Peyer's patch (tissue), 4 donors: ENCODE results near the gene IL17RD. TPM values are rescaled to one million over a fixed set of nuclear protein-coding genes. Genes with fewer than 3 reads are reported as not detected.

Experiments
- DNase-seq, 3 donors: peaks; one replicate each; pipeline ENCODE4 v3.0.0-alpha.2; 2017 to 2019
- H3K27ac ChIP-seq, 4 donors: fragments of 200-600 bp; sonication (generic); one replicate each; pipeline ENCODE4 v1.5.1; 2016 to 2019
- H3K27me3 ChIP-seq, 2 donors: fragments of 200-600 bp; sonication (generic); one replicate each; pipeline ENCODE4 v1.5.1; 2019
- H3K36me3 ChIP-seq, 3 donors: fragments of 200-600 bp; sonication (generic); one replicate each; pipeline ENCODE4 v1.5.1; 2016 to 2019
- H3K4me1 ChIP-seq, 4 donors: fragments of 200-600 bp; sonication (generic); one replicate each; pipeline ENCODE4 v1.5.1; 2016 to 2019
- H3K4me3 ChIP-seq, 4 donors: fragments of 200-600 bp; sonication (generic); 1 replicate in 3 of 4; 2 replicates in 1 of 4; pipeline ENCODE4 v1.5.1; 2016 to 2019; ENCODE audit warnings: mild to moderate bottlenecking in 1 of 4
- H3K9me3 ChIP-seq, 4 donors: fragments of 200-600 bp; sonication (generic); one replicate each; pipeline ENCODE4 v1.5.1; 2016 to 2019; ENCODE audit warnings: mild to moderate bottlenecking in 1 of 4
- POLR2A ChIP-seq, 2 donors: fragments of 450-650 bp; IDR thresholded peaks; one replicate each; pipeline ENCODE4 v1.5.1; 2017; ENCODE audit warnings: antibody characterized with exemption in 2 of 2, mild to moderate bottlenecking in 2 of 2, moderate library complexity in 2 of 2
- total RNA-seq, 4 donors: library from RNA; depleted of rRNA; stranded (reverse); fragments of >200 nt; gene quantifications; one replicate each; pipeline ENCODE4 v1.1.0, GENCODE V29; 2016
- TF ChIP-seq, protein P1 (sequence below), 6 experiments: fragments of 450-650 bp in 4 of 6; fragments of 200-600 bp in 2 of 6; sonication (generic) in 1 of 6; IDR thresholded peaks; one replicate each; pipeline ENCODE4 v1.5.1; 2017 to 2019; ENCODE audit warnings: antibody characterized with exemption in 6 of 6, mild to moderate bottlenecking in 3 of 6, moderate library complexity in 1 of 6

The IL17RD gene
- total RNA-seq, 4 donors from 2014 or later, result 0.88 to 5.8 (median 2.1) TPM

DNA sequence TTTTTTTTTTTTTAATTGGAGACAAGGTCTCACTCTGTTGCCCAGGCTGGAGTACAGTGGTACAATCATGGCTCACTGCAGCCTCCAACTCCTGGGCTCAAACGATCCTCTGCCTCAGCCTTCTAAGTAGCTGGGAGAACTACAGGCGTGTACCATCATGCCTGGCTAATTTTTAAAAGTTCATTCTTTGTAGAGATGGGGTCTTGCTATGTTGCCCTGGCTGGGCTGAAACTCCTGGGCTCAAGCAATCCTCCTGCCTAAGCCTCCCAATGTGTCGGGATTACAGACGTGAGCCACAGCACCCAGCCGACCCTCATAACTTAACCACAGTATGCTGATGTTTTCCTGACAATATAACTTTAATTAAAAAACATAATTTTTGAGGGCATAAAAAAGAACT, 24.3 kb downstream of the IL17RD start:
- Histone ChIP-seq H3K9me3 (no peaks in the 10 kb centered on the region), H3K27ac (no peak overlapping the region), H3K4me3 (no peak overlapping the region), H3K36me3 (no peaks in the 10 kb centered on the region), H3K27me3 (no peaks in the 10 kb centered on the region), H3K4me1 (no peaks in the 10 kb centered on the region)
- TF ChIP-seq POLR2A (IDR thresholded peaks at IDR 0.05), result no peak
- TF ChIP-seq, protein P1, sequence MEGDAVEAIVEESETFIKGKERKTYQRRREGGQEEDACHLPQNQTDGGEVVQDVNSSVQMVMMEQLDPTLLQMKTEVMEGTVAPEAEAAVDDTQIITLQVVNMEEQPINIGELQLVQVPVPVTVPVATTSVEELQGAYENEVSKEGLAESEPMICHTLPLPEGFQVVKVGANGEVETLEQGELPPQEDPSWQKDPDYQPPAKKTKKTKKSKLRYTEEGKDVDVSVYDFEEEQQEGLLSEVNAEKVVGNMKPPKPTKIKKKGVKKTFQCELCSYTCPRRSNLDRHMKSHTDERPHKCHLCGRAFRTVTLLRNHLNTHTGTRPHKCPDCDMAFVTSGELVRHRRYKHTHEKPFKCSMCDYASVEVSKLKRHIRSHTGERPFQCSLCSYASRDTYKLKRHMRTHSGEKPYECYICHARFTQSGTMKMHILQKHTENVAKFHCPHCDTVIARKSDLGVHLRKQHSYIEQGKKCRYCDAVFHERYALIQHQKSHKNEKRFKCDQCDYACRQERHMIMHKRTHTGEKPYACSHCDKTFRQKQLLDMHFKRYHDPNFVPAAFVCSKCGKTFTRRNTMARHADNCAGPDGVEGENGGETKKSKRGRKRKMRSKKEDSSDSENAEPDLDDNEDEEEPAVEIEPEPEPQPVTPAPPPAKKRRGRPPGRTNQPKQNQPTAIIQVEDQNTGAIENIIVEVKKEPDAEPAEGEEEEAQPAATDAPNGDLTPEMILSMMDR (IDR thresholded peaks at IDR 0.05), result no peak
- DNase-seq, result no peak

DNA sequence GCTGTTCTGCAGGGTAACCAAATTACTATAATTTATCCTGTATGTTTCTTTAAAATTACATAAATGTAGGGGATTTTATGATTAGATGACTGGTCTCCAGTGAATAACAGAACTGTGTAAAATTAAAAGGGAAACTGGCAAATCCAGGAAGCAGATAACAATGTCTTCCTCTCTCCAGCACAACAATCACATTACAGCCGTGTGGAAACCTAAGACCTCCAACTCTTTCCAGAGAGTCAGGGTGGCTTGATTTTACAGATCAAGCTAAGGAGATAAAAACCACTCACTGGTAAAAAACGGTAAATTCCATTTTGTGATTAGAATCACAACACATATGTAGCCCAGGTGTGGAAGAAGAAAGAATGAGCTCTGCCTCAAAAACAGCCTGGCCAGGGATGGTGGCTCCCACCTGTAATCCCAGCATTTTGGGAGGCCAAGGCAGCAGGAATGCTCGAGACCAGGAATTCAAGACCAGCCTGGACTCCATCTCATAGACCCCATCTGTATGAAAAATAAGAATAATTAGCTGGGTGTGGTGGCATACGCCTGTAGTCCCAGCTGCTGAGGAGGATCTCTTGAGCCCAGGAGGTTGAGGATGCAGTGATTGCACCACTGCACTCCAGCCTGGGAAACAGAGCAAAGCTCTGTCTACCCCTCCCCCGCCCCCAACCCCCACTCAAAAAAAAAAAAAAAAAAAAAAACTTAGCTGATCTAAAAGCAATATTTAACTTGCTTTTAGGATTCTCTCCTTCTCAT, 29.0 kb downstream of the IL17RD start:
- no peaks in the 10 kb centered on the region for H3K4me1 ChIP-seq
- H3K9me3 ChIP-seq, result no peaks in the 10 kb centered on the region
- TF ChIP-seq, protein P1 (IDR thresholded peaks at IDR 0.05), result no peak
- no peak for TF ChIP-seq POLR2A (IDR thresholded peaks at IDR 0.05)
- no peak overlapping the region for H3K27ac ChIP-seq
- no peak for DNase-seq
- no peak overlapping the region for H3K4me3 ChIP-seq
- H3K36me3 ChIP-seq, result no peaks in the 10 kb centered on the region
- H3K27me3 ChIP-seq, result no peaks in the 10 kb centered on the region

DNA sequence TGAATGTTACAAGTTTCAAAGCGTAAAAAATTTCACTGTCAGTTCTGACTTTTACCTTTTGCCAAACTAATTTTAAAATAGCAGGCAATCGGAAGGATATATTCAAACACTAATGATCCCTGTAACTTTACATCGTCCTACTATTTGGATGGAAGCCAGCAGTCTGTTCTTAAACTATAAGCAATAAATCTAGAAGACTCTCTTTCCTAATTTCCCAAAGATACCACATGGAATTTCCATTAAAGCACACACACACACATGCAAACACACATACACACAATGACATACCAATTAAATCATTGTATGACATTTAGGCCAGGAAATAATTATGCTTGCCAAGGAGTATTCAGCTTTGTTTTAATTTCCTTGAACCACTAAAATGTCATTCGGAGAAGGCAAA, 32.0 kb downstream of the IL17RD start:
- no peak overlapping the region for H3K4me3 ChIP-seq
- H3K9me3 ChIP-seq, result no peaks in the 10 kb centered on the region
- TF ChIP-seq POLR2A (IDR thresholded peaks at IDR 0.05), result no peak
- TF ChIP-seq, protein P1 (IDR thresholded peaks at IDR 0.05), result no peak

DNA sequence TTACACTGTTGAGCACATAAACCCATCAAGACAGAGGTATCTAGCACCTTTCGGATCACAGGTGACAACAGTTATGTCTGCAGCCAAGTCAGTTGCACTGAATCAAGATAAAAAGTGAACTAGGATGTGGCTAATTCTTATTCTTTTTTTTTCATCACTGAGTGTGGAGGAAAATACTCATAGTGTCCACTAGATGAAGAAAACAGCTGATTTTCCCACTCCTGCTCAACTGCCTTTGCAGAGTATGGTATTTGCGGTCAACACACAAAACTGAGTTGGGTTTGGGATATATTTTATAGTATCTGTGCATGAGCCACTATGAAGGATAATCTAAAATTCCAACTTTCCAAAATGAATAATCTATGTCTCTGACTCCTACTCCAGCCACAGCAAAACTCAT, 32.5 kb downstream of the IL17RD start:
- no peak overlapping the region for H3K27ac ChIP-seq
- DNase-seq, result no peak
- no peaks in the 10 kb centered on the region for H3K36me3 ChIP-seq
- H3K27me3 ChIP-seq, result no peaks in the 10 kb centered on the region
- no peaks in the 10 kb centered on the region for H3K4me1 ChIP-seq
- TF ChIP-seq, protein P1 (IDR thresholded peaks at IDR 0.05), result no peak
- no peak for TF ChIP-seq POLR2A (IDR thresholded peaks at IDR 0.05)
- H3K4me3 ChIP-seq, result no peak overlapping the region
- H3K9me3 ChIP-seq, result no peaks in the 10 kb centered on the region

More for the DNA sequence above, 32.0 kb downstream of the IL17RD start:
- Histone ChIP-seq H3K27me3 (no peaks in the 10 kb centered on the region), H3K4me1 (no peaks in the 10 kb centered on the region), H3K36me3 (no peaks in the 10 kb centered on the region), H3K27ac (no peak overlapping the region)
- DNase-seq, result no peak

DNA sequence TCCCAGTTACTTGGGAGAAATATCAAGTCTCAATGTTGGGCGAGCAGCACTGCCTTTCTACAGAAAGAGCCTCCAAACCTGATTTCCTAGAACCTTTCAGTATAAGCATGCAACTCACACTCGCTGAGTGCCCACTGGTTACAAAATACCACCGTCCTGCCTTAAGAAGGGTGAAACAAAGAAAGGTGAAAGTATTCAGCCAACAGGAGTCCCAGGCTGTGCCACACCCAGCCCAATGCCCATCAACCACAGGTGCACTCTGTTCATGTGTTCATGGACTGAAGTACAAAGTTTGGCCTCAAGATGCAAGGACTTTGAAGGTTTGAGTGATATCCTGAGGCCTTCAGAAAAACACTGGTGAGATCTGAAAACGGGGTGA, 34.0 kb downstream of the IL17RD start:
- H3K27me3 ChIP-seq, result no peaks in the 10 kb centered on the region
- TF ChIP-seq POLR2A (IDR thresholded peaks at IDR 0.05), result no peak
- TF ChIP-seq, protein P1 (IDR thresholded peaks at IDR 0.05), result no peak
- no peak for DNase-seq
- H3K4me3 ChIP-seq, result no peak overlapping the region
- H3K4me1 ChIP-seq, result no peaks in the 10 kb centered on the region
- no peaks in the 10 kb centered on the region for H3K36me3 ChIP-seq
- no peaks in the 10 kb centered on the region for H3K9me3 ChIP-seq
- H3K27ac ChIP-seq, result no peak overlapping the region
